Measurements from ENCODE around the gene DLEC1.

DLEC1 gene, protein sequence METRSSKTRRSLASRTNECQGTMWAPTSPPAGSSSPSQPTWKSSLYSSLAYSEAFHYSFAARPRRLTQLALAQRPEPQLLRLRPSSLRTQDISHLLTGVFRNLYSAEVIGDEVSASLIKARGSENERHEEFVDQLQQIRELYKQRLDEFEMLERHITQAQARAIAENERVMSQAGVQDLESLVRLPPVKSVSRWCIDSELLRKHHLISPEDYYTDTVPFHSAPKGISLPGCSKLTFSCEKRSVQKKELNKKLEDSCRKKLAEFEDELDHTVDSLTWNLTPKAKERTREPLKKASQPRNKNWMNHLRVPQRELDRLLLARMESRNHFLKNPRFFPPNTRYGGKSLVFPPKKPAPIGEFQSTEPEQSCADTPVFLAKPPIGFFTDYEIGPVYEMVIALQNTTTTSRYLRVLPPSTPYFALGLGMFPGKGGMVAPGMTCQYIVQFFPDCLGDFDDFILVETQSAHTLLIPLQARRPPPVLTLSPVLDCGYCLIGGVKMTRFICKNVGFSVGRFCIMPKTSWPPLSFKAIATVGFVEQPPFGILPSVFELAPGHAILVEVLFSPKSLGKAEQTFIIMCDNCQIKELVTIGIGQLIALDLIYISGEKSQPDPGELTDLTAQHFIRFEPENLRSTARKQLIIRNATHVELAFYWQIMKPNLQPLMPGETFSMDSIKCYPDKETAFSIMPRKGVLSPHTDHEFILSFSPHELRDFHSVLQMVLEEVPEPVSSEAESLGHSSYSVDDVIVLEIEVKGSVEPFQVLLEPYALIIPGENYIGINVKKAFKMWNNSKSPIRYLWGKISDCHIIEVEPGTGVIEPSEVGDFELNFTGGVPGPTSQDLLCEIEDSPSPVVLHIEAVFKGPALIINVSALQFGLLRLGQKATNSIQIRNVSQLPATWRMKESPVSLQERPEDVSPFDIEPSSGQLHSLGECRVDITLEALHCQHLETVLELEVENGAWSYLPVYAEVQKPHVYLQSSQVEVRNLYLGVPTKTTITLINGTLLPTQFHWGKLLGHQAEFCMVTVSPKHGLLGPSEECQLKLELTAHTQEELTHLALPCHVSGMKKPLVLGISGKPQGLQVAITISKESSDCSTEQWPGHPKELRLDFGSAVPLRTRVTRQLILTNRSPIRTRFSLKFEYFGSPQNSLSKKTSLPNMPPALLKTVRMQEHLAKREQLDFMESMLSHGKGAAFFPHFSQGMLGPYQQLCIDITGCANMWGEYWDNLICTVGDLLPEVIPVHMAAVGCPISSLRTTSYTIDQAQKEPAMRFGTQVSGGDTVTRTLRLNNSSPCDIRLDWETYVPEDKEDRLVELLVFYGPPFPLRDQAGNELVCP (N-terminal part only)

DNA sequence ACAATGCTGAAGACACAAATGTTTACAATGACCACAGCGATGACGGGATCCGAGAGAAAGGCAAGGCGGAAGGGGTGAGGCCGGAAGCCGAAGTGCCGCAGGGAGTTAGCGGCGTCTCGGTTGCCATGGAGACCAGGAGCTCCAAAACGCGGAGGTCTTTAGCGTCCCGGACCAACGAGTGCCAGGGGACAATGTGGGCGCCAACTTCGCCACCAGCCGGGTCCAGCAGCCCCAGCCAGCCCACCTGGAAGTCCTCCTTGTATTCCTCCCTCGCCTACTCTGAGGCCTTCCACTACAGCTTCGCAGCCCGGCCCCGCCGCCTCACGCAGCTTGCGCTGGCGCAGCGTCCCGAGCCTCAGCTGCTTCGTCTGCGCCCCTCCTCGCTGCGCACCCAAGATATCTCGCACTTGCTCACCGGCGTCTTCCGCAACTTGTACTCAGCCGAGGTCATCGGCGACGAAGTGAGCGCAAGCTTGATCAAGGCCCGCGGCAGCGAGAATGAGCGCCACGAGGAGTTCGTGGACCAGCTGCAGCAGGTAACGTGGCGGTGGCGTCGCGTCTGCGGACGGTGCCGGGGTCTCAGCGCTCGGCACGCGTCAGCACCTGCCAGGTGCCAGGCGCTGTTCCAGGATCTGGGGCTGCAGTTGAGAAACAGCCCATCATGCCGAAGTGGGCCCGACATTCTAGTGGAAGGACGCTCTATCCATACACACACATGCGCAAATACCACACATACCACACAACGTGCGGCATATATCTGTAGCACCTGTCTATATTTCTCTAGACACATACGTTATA is at the start of gene DLEC1:
DLEC1 (plus strand) TSS at position 108 of the 798 bp plus-strand sequence; CDS start at position 126, 18 bp downstream.
- H3K27me3 ChIP-seq (ENCODE audit: control insufficient read depth, insufficient read depth, low read length), result no peaks in the 10 kb centered on the region
- H3K9me3 ChIP-seq (ENCODE audit: control insufficient read depth, low read length), result no peaks in the 10 kb centered on the region
- peak within 1 kb of the TSS; percentile 53 for H3K4me2 ChIP-seq (ENCODE audit: low read length)
- TF ChIP-seq, protein P1, sequence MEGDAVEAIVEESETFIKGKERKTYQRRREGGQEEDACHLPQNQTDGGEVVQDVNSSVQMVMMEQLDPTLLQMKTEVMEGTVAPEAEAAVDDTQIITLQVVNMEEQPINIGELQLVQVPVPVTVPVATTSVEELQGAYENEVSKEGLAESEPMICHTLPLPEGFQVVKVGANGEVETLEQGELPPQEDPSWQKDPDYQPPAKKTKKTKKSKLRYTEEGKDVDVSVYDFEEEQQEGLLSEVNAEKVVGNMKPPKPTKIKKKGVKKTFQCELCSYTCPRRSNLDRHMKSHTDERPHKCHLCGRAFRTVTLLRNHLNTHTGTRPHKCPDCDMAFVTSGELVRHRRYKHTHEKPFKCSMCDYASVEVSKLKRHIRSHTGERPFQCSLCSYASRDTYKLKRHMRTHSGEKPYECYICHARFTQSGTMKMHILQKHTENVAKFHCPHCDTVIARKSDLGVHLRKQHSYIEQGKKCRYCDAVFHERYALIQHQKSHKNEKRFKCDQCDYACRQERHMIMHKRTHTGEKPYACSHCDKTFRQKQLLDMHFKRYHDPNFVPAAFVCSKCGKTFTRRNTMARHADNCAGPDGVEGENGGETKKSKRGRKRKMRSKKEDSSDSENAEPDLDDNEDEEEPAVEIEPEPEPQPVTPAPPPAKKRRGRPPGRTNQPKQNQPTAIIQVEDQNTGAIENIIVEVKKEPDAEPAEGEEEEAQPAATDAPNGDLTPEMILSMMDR (IDR thresholded peaks at IDR 0.05), result no peak
- no peaks in the 10 kb centered on the region for H3K4me1 ChIP-seq
- H3K9ac ChIP-seq, result no peak within 1 kb of the TSS
- peak within 1 kb of the TSS; percentile 62 for H2AFZ ChIP-seq
- H3K79me2 ChIP-seq, result no peaks in the 10 kb centered on the region
- no peak within 1 kb of the TSS for H3K27ac ChIP-seq
- H3K4me3 ChIP-seq (ENCODE audit: low read depth, low read length), result peak within 1 kb of the TSS; percentile 5
- H3K36me3 ChIP-seq (ENCODE audit: control insufficient read depth, insufficient read depth, low read length), result no peaks in the 10 kb centered on the region

DNA sequence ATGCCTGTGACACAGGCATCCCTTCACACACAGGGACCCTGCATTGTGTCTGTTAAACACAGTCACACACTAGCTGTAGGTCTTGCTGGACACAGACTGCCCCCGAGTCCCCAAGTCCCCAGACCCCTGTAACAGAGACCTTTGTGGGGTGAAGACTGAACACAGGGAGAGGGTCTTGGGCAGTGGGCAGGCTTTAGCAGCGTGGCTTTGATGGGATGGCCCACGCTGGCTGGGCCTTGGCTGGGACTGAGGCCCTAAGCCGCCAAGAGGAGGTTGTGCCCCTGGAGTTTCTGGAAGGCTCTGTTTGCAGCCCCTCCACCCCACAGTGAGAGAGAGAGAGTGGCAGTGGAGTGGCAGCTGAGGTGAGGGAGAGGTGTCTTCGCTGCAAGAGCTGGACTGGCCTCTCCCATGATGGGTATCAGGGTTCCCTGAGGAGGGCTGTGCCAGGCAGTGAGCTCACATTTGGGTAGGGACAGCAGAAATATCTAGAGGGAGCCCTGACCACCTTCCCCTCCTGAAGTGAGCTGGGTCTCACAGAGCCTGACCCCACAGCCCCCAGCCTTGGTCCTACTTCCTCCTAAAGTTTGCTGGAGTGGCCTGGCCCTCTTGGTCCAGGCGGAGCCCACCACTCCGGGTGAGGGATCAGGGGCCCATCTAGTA is 49.1 kb upstream of the DLEC1 start:
- Histone ChIP-seq H3K79me2 (no peaks in the 10 kb centered on the region), H3K9ac (no peak overlapping the region), H3K9me3 (ENCODE audit: control insufficient read depth, low read length) (no peaks in the 10 kb centered on the region), H2AFZ (no peak overlapping the region), H3K27ac (no peak overlapping the region), H3K4me1 (no peaks in the 10 kb centered on the region), H3K36me3 (ENCODE audit: control insufficient read depth, insufficient read depth, low read length) (no peaks in the 10 kb centered on the region), H3K4me3 (ENCODE audit: low read depth, low read length) (no peak overlapping the region), H3K27me3 (ENCODE audit: control insufficient read depth, insufficient read depth, low read length) (no peaks in the 10 kb centered on the region), H3K4me2 (ENCODE audit: low read length) (no peak overlapping the region)
- TF ChIP-seq, protein P1 (IDR thresholded peaks at IDR 0.05), result no peak

DNA sequence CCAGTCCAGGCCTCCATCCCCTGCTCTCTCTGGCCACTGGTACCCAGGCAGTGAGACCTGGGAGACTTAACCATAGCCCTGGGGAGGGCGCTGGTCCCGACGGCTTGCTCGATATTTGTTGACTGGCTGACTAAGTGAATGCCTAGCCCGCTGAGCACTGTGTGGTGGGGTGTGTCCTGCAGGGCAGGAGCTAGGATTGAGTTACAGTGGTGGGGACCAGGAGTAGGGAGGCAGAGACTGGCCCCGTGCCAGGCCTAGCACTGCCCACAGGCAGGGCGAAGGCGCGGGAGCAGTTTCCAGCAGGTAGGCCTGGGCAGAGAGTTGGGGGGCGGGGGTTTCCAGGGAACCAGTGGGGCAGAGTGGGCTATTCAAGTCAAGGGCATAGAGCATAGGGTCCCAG is 48.5 kb upstream of the DLEC1 start, which contains the start of gene VILL:
VILL (plus strand) TSS at position 260 of the 400 bp plus-strand sequence. CDS start 2,887 bp downstream, outside the sequence.
- Histone ChIP-seq H3K79me2 (no peaks in the 10 kb centered on the region), H3K4me2 (ENCODE audit: low read length) (no peak within 1 kb of the TSS), H3K27me3 (ENCODE audit: control insufficient read depth, insufficient read depth, low read length) (no peaks in the 10 kb centered on the region), H3K4me1 (no peaks in the 10 kb centered on the region), H2AFZ (no peak within 1 kb of the TSS), H3K27ac (no peak within 1 kb of the TSS), H3K9ac (no peak within 1 kb of the TSS), H3K9me3 (ENCODE audit: control insufficient read depth, low read length) (no peaks in the 10 kb centered on the region), H3K36me3 (ENCODE audit: control insufficient read depth, insufficient read depth, low read length) (no peaks in the 10 kb centered on the region), H3K4me3 (ENCODE audit: low read depth, low read length) (no peak within 1 kb of the TSS)
- TF ChIP-seq, protein P1 (IDR thresholded peaks at IDR 0.05), result no peak

DNA sequence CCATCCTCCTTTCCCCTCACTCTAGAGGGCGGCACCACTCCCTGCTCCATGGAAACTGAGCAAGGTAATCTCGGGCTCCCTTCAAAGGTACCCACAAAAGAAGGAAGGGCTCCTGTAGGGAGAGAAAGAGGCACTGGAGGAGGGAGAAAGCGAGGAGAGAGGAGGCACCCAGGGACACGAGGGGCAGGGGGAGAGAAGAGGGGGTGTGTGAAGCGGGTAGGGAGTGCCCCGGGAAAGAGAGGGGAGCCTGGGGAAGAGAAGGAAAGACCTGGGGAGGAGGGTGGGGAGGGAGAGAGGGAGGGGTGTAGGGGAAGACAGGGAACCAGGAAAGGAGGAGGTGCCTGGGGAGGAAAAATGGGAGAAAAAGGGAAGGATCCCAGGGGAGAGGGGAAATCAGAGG is 47.9 kb upstream of the DLEC1 start:
- Histone ChIP-seq H3K4me2 (ENCODE audit: low read length) (no peak overlapping the region), H3K9ac (no peak overlapping the region)
- TF ChIP-seq, protein P1 (IDR thresholded peaks at IDR 0.05), result no peak

More for the DNA sequence above, 47.9 kb upstream of the DLEC1 start:
- H3K4me3 ChIP-seq (ENCODE audit: low read depth, low read length), result no peak overlapping the region
- no peak overlapping the region for H3K27ac ChIP-seq
- no peaks in the 10 kb centered on the region for H3K36me3 ChIP-seq (ENCODE audit: control insufficient read depth, insufficient read depth, low read length)
- H3K27me3 ChIP-seq (ENCODE audit: control insufficient read depth, insufficient read depth, low read length), result no peaks in the 10 kb centered on the region
- H3K9me3 ChIP-seq (ENCODE audit: control insufficient read depth, low read length), result no peaks in the 10 kb centered on the region
- no peaks in the 10 kb centered on the region for H3K79me2 ChIP-seq
- no peaks in the 10 kb centered on the region for H3K4me1 ChIP-seq
- no peak overlapping the region for H2AFZ ChIP-seq
